CD4-positive, alpha-beta T cell treated with Interleukin-15 for 4 hours (primary cell): ENCODE results near the gene TRIM9.

ENCODE experiments used
- DNase-seq: peaks from one replicate; pipeline ENCODE4 v3.0.0-alpha.2; 2020; ENCODE audit warnings: low spot score

Gene TRIM9

DNA sequence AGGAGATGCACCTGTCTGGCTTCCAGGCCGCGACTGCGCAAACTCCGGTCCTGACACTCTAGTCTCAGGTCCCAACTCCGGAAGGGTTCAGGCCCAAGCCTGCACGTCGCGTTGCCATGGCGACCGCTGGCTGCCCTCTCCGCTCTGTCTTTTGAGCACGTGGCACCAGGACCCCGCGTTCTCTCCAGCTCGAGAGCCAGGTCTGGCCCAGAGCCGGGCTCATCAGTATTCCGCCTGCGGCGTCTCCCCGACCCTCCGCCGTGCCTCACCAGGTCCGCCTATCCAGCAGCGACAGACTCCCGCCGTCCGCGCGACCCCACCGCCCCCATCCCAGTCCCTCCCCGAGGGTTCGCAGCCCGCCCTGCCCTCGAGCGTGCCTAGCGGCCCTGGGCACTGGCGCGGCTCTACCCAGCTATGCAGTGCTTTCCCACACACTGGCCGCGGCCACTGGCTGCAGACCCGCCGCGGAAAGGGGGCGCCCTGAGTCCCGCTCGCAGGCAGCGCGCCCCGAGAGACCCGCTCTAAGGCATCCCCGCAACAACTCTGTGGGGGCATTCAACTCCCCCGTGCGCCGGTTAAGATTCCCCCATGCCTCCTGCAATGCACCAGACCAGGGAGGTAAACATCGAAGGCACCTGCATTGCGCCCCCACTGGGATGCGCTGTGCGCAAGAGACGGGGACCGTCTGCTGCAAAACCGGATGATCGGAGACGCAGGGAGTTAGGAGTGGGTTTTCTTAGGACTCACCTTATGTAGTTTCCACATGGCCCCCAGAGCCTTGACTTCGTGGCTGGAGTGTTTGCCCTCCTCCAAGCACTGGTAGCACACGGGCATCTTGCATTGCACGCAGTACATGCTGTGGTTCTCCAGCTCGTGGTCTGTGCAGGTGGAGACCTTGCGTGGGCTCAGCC, 1.3 kb downstream of the TRIM9 start:
- DNase-seq: peak; percentile 37

DNA sequence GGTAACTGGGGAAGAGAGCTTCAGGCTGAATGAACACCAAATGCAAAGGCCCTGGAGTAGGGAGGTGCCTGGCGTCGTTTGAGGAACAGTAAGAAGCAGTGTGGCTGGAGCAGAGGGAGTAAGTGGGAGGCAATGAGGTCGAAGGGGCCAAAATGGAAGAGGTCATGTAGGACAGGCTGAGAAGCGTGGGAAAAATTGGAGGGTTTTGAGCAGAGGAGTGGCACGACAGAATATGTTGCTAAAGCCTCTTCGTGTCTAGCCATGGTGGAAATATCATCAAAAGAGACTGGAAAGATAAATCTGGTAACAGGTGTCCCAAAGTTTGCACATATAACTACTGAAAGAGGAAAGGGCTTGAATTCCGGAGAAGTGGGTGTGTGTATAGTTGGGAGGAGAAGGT, 1.9 kb downstream of the TRIM9 start:
- no peak for DNase-seq

DNA sequence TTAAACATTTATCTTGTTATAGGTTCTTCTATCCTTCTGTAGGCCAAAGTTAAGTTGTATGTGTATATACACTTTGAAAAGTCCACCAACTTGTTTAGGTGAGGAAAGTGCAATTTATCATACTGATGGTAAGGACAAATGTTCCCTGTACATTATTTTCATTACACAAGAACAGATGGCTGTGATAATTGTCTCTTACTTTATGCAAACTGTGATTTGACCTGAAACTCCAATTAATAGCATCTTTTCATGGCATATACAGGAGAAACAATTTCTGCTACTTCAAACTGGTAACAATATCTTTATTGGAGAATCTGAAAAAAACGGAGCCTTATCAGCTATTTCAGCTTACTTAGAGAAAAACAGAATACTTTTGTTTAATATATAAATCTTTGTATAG, 5.6 kb downstream of the TRIM9 start:
- DNase-seq: no peak

DNA sequence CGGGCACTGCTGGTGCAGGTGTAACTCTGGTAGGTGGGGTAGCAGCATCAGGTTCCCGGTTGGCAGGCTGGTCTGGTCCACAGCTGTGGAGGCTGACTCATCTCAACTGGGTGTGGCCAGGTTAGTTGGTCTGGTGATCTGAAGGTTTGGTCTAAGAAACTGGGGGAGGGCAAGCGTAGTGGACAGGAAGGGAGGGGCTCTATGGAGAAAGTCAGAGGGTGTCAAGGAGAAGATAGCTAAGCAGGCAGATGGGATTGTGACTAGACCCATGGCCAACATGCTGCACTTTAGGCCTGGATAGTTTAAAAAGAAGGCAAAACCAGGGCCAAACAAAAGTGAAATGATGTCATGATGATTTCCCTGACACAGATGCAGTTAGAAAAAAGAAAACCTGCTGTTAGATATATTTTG, 7.9 kb downstream of the TRIM9 start:
- DNase-seq: no peak

DNA sequence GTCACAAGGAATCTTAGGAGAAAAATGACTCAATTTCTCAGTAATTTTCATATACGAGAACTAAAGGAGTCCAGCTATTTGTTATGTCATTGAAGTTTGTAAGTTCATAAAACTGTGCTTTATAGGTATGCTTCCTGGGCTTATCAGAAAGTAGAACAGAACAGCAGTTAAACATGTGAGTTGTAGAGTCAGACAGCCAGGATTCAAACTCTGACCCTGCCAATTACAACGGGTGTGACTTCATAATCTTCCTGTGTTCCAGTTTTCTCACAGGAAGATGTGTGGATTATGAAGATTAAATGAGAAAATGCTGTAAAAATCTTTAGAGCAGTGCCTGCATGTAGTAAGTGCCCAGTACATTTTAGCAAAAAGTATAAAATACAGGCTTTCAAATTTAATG, 8.9 kb downstream of the TRIM9 start:
- no peak for DNase-seq

DNA sequence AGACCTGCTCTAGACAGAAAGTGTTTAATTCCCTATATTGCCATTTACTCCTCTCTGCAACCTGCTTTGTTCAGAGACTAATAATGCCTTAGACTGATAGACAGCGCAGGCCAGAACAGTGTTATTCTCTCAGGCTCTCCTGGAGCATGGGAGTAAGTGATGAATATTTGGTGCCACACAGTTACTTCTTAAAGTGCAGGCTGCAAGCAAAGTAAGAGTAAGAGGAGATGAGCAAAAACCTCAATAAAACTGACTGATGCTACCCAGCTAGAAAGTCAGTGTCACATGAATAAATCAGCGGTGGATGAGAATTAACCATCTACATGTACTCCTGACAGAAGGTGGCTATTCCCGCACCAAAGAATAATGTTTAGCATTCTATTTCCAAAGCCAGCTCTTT, 9.9 kb downstream of the TRIM9 start:
- DNase-seq: no peak

DNA sequence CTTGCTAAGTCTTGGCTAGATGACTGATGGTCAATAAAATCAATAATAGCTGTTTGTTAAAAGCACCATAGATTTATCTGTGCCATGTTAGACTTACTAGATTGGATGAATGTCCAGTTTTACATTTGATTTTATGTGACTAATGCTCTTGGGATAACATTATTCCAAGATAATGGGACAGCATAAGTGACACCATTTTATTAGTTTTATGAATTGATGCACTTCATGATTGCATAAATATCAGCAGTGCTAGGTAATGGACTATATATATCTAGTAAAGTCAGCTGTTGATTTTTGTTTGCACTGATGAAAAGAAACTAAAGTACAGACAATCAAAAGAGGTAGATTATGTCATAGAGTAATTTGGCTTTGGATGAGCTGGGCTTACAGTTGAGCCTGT, 10.4 kb downstream of the TRIM9 start:
- DNase-seq: no peak

DNA sequence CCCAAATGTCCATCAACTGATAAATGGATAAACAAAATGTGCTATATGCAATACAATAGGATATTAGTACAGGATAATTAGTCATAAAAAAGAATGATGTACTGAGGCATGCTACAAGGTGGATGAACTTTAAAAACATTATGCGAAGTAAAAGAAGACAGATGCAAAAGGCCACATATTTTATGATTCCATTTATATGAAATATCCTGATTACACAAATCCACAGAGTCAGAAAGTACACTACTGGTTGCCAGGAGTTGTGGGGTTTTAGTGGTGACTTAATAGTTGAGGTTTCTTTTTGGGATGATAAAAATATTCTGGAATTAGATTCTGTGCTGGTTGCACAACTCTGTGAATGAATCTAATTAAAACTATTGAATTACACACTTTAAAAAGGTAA, 12.6 kb downstream of the TRIM9 start:
- no peak for DNase-seq

DNA sequence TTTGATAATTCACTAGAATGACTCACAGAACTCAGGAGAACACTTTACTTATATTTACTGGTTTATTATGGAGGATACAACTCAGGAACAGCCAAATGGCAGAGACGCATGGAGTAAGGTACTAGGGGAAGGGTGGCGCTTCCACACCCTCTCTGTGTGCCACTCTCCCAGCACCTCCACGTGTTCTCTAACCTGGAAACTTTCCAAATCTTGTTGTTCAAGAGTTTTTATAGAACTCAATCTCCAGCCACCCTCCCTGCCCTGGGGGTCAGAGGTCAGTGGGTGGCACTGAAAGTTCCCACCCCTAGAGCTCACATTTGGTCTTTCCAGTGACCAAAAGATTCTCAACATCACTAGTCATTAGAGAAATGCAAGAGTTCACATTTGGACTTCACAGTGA, 13.2 kb downstream of the TRIM9 start:
- DNase-seq: no peak

DNA sequence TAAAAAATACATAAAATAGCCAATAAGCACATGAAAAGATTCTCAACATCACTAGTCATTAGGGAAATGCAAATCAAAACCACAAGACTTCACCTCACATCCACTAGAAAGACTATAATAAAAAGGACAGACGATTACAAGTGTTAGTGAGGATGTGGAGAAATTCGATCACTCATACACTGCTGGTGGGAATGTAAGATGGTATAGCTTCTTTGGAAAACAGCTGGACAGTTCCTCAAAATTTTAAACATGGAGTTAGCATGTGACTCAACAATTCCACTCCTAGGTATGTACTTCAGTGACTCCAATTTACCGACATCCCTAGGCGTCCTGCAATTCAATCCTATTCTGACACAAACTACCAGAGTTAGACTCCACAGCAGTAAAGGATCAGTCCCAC, 13.7 kb downstream of the TRIM9 start:
- DNase-seq: no peak

DNA sequence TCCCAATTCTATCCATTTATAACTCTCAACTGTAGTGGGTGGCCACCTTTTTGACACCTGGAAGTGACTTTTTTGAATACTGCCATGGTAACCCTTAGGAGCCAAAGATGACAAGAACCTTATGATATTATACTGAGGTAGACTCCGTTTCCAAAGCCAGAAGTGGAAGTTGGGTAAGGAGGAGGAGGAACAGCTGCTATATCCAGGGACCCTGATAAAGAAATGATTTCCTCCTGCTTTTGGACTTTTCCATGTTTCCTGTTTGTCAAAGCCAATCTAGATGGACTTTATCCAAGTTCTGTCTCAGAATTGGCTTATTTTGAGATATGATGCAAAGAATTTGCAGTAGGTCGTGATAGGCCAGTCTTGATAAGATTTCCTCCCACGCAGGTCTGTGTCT, 14.3 kb downstream of the TRIM9 start:
- no peak for DNase-seq

DNA sequence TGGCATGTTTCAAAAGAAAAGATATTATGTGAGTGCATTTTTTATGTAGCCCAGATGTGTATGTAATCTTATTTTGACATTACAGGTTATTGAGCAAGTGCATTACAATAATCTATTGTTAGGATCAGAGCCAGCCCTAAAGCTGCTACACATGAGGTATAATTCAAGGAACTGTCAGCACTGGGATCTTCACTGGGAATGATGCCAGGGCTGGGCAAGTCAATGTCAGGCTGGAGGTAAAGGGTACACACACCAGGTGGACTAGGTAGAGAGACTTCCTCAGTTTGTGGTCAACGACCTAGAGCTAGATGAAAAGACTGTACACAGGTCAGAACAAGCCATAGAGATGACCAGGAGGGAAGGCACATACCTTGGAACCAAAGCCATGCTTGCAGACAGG, 15.4 kb downstream of the TRIM9 start:
- DNase-seq: no peak

DNA sequence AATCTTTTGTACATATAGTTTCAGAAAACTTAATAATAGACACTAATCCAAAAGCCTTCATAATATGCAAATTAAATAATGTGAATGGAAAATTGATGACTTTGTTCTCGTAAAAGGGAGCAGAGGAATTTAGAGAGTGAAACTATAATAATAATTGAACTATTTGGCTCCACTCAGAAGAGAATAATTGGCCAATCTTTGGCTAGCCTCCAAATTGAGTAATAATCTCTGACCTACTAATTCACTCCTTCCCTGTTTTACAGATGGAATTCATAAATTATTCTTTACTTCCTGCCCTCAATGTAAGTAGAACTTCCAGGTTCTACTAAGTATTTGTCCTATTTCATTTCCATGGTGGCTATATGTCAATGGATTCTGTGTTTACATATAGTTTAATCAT, 15.8 kb downstream of the TRIM9 start:
- no peak for DNase-seq

DNA sequence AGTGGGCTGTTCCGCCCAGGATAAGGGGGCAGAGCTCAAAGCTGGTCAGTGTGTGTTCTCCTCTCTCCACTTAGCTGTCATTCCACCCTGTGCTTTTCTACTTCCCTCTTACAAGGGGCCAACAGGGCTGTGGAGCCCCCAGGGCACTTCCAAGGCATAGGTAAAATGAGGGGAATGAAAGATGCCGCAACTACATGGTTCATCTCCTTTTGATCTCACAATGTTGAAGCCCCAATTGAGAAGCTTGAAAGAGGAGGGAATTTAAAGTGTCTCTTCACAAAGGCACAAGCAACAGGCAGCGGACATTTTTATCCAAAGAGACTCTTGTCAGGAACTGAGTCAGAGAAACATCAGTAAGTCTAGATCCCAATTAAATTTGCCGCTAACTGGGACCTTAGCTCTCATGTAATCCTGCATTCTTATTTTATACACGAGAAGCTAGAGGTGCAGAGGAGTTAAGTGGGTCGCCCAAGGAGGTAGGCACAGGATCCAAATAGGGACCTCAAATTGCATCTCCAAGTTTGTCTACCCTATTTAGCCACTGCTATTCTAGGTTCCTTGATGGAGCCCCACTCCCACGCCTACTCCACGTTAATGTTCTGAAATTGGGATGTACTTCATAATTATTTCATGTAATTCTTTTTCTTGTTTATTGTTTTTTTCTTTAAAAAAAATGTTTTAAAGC, 20.1 kb downstream of the TRIM9 start:
- no peak for DNase-seq

DNA sequence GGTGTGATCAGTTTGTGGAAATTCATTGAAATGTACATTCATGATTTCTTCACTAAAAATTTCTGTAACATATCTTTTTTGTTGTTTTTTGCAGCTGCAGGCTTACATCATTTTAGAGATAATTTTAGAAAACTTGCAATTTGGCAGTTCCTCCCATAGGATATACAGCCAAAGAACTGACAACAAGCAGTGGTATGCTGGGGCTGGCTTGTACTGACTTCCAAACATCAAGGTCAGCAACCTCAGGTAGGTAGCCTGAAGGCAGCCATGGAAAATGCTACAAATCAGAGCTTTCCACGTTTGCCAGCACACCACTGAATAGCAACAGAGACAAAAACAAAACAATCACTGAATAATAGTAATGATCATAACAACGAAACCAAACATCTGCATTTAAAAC, 21.2 kb downstream of the TRIM9 start:
- no peak for DNase-seq

DNA sequence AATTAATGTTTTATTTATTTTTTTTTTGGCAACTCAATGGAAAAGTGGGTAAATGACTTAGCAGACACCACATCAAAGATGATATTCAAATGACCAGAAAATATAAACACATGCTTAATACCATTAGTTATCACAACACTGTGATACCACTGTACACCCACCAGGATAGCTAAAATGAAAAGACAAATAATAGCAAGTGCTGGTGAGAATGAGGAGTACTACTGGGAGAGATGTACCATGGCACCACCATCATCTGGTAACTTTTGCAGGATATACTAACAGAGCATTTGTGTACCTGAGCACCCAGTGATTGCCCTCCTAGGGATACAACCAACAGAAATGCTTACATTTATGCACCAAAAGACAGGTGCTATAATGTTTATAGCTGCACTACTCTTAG, 21.9 kb downstream of the TRIM9 start:
- no peak for DNase-seq

DNA sequence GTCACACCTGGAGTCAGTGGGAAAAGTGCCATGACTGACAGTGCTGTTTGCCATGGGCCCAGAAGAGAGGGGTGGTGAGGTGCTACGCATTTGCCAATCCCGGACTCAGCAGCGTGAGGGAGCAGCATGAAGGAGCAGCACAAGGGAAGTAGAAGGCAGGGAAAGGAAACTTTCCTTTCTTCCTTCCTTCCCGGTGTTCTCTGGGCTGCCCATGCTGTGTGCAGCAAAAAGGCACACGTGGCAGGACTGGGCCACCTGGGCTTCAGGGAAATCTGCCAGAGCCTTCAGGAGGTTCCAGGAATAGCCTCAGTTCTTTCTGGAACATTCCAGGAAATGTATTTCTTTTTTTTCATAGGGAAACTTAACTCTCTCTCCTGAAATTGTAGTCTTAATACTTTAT, 23.0 kb downstream of the TRIM9 start:
- no peak for DNase-seq

DNA sequence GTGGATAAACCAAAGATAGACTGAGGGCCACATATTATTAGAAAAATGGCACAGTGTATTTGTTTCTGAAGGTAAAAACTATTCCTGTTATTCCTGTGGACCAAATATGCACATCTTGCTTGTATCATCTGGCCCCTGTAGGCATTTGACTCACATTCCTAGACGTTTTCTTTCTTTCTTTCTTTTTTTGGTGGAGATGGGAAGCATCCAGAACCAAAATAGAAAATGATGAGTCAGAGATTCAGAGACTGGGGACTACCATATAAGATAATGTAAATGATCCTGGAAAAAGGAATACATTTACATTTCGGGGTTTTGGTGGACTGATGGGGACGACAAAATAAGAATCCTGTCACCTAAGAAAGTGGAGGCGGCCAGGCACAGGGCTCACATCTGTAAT, 24.2 kb downstream of the TRIM9 start:
- no peak for DNase-seq

DNA sequence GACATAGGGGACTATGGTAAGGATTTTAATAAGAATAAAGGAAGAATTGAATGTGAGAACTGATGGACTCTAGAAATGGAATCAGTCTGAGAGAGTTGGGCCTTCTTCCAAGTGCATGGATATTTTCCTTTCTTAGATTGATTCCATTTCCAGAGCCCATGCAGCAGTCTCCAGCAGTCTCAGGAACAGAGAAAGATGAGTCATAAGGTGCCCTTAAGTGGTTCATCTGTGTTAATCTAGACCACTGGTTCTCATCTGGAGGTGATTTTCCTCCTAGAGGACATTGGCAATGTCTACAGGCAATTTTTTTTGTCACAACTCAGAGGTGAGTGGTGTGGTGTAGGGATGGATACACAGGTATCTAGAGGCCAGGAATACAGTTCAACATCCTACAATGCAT, 25.9 kb downstream of the TRIM9 start:
- no peak for DNase-seq

DNA sequence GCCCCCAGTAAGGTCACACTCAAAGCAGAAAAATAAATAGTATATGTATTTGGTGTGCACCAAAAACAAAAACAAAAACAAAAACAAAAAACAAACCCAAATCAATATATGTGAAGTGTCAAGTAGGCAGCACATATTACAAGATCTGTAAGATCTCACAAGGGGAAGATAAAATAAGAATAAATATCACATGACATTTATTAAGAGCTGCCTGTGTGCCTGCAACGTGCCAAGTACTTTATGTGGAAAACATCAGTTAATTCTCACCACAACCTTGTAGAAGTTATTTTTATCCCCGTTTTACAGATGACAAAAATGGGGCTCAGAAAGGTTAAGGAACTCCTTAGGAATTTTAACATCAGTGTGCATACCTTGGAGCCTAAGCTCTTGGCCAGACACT, 26.6 kb downstream of the TRIM9 start:
- no peak for DNase-seq

DNA sequence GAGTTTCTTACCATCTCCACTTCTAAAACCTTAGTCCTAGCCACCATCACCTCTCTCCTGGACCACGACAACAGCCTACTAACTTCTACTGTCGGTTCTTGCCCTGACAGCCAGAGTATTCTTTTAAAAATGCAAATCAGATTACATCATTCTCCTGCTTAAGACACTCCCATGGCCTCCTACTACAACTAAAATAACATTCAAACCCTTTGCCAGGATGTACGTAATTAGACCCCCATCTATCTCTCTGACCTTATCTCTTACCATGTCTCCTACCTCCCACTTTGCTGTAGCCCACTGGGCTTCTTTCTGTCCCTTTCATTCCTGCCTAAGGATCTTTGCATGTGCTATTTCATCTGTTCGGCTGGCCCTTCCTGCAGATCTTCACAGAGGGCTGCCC, 27.6 kb downstream of the TRIM9 start:
- DNase-seq: no peak

DNA sequence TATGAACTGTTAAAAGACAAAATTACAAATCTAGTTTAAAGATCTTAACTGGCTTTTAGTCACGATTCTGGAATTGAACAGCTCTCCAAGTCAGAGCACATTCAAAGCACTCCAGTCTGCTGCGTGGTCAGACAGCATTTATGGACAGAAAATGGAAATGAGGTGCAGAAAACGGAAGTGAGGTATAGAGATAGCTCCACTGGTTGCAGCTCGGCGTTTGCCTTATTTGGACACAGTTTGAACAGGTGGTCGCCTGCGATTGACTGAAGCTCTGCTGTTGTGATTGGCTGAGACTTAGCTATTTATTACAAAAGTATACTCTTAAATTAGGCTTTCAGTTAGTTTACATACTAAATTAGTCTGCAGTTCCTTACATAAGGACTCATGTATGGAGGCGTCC, 28.3 kb downstream of the TRIM9 start:
- DNase-seq: no peak

DNA sequence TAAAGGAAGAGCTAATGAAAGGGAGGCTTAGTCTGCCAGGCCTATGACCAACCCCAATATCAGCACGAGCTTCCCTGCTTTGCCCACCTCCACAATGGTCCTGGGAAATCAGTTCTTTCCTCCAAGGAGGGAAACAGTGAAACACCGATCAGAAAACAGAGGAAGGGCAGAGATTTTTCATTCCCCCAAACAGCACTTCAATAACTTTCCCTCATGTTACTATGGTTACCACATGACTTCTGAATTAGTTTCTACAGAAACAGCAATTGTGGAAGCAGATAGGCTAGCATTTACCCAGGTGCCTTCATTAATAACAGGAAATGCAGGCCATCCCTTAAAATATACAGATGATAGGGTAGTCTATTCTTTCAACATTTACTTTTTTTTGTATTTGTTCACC, 35.9 kb downstream of the TRIM9 start:
- DNase-seq: no peak

DNA sequence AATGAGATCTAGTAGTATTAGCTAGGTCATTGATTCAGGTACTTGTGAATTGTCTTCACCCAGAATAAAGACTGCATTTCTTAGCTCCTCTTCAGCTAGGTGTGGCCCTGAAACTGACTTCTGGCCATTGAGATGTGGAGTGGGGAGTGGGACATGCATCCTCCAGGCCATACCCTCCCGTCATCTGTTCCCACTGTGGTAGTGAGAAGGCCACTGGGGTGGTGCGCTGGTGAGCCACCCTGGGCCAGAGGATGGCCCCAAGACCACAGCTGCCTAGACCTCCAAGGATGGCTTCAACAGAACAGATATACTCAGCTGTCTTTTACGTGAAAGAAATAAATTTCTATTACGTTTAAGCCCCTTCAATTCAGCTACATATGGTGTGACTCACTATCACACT, 36.5 kb downstream of the TRIM9 start:
- no peak for DNase-seq
